HCEC 1CT (cell line): ENCODE results near the gene FGD5.
"Not testable (repeated sequence)": the region's sequence is repeated elsewhere in the genome, so short reads cannot be mapped to it uniquely, and the experiment has no call there.

Experiments
- DNase-seq: peaks from one replicate; pipeline ENCODE4 v3.0.0-alpha.2; 2017

Gene FGD5

DNA sequence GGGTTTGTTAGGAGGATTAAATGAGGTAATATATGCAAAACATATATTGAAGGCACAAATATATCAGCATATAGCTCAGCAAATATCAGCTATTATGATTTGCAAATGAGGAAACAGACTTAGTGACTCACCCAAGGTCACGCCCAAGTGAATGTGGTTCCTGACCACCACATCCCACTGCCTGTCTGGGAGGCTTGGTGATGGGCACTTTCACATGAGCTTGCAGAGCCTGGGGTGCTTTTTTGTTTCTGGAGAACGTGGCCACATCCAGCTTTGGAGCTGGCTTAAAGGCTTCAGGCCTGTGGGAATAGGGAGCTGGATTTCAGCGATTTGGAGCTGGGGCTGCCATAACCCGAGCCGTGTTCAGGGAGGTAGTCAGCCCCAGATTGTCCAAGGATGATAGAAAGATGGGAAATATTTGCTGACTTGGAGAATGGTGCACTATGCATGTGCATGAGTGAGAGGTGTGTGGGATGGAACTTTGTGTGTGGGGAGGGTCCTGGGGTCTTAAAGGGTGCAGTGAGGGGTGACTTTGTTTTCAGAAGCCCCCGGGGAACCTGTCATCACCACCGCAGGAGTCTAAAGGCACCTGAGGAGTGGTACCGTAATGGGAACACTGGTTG, 12.0 kb upstream of the FGD5 start:
- DNase-seq = peak; percentile 17

DNA sequence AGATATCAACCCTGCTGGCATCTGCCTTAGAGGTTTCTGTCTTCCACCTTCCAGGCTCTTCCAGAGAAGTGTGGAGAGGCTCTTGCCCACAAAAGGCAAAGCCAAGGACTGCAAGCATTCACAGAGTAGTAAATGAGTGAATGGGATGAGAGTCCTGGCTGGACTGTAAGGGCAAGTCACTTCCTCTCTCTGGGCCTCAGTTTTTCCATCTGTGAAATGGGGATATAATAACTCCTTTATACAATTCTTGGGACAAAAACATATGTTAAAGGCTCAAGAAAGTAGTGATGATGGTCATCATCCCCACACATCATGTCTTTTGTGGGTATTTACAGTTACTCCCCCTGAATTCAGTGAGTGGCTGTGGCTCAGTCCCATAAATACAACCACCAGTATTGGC, 10.7 kb upstream of the FGD5 start:
- no peak for DNase-seq

DNA sequence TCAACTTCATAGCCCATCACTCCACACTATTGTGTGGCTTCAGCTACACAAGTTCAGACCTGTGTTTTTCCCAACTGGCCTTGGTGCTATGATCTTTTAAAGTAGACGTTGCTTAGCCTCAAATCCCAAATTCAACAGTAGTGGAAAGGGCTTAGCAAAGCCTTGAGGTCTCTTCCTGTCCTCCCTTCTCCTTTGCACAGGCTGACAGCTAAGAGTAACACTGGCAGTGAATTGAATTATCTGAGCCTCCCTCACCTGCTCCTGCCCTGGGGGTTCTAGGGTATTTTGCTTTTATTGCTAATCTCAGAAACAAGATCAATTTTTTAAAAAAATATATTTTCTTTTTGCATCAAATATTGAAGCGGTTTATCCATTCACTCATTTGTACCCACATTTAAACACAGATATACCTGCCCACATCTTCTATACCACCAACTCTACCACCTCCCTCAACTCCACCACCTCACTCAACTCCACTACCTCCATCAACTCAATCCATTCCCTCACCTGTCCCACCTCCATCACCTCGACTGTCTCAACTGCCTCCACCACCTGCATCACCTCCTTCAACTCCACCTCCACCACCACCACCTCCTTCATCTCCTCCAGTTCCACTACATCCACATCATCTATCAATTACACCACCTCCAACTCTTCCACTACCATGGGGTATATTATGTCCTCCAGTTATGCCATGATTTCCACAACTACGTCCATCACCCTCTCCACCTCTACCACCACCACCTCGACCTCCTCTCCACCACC, 10.1 kb upstream of the FGD5 start:
- no peak for DNase-seq

DNA sequence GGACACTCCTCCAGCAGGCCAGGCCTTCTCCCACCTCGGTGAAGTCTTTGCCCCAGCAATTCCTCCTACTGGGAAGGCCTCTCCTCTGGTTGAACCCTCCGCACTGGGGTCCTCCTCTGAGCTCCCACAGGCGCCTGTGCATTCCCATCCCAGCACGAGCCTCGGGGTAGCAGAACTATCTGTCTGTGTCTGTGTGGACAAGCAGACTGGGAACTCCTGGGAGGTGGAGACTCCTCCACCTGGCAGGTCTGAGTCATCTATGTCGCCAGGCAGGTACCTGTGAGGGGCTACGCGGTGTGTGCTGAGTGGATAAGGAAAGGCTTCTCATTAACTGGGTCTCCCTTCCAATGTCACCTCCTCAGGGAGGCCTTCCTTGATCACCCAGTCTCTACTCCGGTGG, 9.2 kb upstream of the FGD5 start:
- not testable (repeated sequence) for DNase-seq

DNA sequence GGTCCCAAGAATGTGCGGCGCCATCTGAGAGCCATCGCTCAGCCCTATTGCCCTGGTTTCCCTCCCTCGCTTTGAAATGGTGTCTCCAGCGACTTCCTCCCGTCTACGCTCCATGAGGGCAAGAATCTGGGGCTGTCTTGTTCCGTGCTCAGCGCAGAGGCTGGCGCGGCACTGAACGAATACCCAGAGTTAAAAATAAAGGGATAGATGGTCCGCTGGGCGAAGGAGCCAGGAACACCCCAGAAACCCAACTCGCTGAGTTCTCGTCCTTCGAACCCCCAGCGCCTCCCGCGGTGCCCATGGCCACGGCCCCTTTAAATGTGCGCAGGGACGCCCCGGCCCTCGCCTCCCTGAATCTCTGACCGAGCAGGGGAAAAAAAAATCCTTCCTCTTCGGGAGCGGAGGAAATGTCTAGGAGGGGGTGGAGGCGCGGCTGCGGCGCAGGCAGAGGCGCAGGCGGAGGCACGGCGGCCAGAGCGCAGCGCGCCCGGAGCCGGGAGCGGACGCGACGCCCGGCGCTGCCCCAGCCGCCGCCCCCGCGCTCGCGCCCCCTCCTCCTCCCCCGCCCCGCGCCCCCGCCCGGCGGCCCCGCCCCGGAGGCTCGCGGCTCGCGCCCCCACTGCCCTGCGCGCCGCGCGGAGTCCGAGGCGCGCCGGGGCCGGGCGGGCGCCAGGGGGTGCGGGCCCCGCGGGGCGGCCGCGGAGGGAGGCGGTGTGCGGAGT, 8.5 kb upstream of the FGD5 start:
- no peak for DNase-seq

DNA sequence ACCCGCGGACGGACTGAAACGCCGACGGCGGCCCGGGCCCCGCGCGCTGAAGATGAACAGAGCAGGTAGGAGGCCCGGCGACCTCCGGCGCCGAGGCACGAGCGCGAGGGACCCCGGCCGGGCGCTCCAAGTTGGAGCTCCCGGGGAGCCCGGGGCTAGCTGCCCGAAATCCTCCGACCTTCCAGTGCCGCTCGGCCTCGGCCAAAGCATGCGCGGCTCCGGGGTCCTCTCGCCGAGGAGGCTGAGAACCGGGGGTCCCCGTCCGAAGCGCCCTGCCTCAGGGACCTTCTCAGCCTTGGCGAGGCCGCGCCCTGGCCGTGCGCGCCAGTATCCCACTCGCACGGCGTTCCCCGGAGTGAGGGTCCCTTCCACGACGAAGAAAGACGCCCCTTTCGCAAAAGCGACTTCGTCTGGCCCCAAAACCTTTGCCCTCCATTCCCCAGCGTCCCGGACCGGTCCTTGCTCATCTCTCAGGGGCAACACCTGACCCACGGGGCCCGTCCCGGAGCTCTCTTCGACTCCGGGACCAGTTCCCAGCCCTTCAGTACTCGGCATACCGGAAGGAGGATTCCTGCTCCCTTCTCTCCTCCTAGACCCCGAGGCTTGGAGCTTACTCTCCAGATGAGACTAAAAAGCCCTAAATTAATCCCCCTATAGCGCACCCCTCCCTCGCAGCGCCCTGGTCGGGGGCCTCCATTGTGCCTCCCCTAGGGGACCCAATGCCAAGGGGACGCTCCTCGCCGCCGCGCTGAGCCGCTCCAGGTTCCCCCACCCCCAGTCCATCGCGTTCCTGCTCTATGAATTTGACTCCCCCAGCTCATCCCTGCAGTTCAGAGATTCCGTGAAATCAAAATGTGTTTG, 7.7 kb upstream of the FGD5 start:
- no peak for DNase-seq

DNA sequence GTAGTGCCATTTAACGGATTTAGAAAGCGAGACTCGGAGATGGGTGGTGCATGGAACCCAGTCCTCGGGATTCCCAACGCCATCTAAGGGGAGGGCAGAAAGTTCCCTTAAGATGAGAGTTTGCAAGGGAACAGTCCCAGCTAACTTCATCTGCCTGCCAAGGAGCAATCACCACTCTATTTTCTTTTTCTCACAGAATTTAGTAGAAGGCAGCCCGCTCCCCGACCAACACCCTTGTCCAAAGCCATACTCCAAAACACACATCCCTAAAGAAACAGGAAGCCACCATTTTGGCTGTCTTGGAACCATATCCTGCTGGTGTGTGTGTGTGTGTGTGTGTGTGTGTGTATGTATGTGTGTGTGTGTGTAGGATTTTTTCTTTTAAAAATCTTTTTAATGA, 7.1 kb upstream of the FGD5 start:
- no peak for DNase-seq

DNA sequence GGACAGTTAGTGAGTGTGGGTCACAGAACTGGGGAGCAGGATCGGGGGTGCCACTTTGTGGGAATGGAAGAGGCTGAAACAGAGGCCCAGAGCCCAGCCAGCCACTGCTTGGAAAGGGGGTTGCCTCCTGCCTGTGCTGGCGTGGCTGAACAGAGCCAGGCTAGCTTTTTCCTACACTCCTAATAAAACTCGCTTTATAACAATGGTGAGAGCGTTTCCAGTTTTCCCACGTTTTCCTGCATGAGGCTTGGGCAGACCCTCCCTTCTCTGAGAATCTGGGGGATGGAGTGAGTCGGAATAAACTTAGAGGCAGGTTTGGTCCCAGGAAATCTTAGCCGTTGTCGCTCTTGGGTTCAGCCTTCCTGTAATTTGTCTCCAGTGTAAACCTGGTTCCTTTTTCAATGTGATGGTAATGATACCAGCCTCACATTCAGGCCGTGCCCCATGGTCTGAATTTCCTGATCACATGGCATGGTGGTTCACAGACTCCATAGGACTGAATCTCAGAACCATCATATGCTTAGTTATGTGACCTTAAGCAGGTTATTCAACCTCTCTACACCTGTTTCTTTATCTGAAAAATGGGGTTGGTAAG, 6.5 kb upstream of the FGD5 start:
- no peak for DNase-seq

DNA sequence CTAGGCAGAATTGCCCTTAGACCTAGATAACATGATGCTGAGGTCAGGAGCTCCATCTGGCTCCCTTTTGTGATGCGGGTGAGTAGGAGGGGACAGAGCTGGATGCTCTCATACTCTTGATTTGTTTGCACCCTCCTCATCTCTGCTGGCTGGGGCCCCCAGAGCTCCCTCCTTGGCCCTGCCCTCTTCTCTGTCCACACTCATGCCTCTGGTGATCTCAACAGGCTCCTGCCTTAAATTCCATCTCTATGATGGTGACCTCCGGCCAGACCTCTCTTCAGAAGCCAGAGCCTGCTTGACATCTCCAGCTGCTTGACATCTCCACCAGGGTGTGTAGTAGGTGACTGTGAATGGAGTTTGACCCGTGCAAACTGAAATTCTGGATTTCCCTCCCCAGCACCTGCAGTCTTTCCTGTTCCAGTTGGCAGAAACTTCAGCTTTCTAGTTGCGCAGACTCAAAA, 4.3 kb upstream of the FGD5 start:
- no peak for DNase-seq

DNA sequence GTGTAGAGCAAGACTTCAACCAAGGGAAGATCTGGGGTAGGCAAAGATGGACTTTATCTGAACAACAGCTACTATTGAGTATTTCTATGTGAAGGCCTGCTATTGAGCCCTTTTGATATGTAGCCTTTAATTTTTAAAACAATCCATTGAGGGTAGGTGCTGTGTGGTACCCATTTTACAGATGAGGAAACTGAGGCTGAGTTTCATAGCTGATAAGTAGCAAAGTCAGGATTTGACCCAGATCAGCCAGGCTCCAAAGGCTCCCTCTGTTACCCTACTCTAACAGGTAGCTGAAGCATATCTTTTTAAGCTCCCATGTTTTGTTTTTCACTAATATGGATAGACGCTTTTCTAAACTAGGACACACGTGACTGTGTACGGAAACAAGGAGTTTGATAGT, 2.4 kb upstream of the FGD5 start:
- DNase-seq = no peak

DNA sequence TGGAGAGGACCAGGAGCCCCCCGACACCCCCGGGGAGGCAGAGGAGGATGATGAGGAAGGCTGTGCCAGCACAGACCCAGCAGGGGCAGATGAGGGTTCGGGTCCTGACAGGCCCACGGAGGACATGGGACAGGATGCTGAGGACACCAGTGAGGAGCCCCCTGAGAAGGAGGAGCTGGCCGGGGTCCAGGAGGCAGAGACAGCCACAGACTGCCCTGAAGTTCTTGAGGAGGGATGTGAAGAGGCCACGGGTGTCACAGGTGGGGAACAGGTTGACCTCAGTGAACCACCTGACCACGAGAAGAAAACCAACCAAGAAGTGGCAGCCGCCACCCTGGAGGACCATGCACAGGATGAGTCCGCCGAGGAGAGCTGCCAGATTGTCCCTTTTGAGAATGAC, 909 bp downstream of the FGD5 start:
- DNase-seq = no peak

DNA sequence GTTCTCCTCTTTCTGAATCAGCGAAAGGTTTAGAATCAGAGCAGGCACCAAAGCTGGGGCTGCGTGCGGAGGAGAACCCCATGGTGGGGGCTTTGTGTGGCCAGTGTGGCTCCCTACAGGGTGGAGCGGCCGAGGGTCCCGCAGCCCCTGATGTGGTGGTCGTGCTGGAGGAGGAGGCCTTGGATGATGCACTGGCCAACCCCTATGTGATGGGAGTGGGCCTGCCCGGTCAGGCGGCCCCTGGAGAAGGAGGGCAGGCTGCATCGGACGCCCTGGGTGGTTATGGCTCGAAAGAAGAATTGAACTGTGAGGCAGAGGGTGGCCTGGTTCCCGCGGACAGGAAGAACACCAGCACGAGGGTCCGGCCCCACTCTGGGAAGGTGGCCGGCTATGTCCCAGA, 1.4 kb downstream of the FGD5 start:
- no peak for DNase-seq

DNA sequence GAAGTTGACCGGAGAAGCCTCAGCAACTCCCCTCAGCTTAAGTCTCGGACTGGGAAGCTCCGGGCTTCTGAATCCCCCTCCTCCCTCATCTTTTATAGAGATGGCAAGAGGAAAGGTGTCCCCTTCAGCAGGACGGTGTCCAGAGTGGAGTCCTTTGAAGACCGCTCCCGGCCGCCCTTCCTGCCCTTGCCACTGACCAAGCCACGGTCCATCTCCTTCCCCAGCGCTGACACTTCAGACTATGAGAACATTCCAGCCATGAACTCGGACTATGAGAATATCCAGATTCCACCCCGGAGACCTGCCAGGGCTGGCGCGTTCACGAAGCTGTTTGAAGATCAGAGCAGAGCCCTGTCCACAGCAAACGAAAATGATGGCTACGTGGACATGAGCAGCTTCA, 2.4 kb downstream of the FGD5 start:
- DNase-seq = no peak

DNA sequence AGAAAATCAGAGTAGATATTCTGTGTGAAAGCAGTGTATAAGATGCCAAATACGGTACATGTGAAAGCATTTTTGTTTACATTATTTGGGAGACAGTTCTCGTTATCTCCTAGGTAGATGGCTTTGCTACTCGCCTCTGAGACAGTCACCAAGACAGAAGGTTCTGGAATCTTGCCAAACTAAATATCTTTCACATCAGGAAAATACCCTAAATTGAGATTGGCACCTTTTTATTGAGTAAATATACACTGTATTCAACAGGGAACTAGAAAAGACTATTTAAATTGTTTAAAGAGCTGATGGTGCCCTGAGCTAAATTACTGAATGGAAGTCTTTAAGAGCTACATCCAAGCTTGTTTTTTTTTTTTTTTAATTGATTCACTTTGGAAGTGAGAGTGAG, 3.4 kb downstream of the FGD5 start:
- DNase-seq = no peak

DNA sequence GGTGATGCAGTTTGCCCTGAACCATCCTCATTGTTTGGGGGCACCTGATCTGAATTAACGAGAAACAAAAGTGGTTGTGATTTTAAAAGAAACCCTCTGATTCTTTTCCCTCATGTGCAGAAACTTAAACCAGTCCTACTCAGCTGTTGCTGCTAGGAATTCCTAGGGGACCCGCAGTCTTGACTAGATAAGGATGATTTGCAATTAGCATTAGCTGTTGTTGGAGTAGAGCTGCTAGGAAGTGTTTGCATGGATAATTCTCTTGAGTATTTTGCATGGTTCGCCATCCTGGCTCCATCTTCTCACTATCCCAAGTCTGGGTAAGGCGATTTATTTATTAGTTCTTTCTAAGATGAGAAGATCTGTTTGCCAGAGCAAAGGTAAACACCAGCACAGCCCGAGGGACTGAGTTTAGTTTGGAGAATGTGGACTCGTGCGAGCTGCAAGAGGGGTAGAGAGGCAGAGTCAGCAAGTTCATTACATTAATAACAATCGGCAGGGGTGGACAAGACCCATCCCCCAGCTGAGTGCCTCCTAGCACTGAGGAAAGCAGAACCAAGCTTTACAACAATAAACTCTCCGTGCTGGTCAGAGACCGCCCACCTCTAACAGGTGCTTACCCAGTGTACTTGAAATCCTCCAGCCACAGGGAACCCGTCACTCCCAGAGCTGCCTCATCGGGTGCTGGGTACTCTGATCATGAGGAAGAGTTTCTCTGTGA, 4.1 kb downstream of the FGD5 start:
- no peak for DNase-seq

DNA sequence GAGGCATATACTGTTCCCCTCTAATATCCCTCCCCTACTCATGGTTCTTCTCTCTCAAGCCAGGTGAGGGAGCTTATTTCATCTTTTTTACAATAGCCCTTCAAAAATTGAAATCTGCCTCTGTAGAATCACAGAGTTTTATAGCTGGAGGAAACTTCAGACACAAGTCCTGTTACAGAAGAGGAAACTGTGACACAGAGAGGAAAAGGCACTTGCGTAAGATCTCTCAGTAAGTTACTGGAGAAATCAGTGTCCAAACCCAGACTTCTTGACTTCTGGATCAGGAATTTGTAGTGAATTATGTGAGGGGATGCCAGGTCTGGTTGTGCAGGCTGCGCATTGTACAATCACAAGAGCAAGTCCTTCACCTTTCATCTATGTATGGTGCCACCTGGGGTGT, 4.6 kb downstream of the FGD5 start:
- DNase-seq = no peak

DNA sequence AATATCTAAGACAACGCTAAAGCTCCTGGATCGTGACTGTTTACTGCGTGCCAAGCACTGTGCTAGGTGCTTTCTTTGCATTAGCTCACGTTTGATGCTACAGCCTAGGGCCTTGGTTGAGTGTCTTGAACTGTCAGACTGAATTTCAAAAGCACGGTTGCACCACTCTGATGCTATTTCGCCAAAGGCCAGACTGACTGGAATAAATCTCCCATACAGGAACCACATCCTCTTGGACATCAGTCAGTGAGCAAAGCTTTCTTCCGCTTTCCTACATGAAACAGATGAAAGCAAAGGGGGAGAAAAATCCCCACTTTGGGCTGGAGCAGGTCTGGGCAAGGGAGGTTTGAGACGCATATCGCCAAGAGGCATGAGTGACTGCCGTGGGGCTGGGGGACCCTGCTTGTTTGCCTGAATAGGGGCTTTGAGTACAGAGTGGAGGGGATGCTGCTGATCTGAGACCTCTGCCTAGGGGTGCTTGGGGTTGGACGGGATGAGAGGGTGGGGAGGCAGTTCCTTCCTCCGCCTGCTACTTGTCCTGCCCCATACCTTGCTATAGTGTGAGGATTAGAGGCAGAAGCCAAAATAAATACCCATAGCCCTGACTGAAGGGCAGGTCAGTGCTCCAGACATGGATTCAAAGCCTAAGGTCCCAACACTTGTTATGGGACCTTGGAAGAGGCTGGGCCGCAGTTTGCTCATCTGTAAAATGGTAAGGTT, 5.3 kb downstream of the FGD5 start:
- no peak for DNase-seq

DNA sequence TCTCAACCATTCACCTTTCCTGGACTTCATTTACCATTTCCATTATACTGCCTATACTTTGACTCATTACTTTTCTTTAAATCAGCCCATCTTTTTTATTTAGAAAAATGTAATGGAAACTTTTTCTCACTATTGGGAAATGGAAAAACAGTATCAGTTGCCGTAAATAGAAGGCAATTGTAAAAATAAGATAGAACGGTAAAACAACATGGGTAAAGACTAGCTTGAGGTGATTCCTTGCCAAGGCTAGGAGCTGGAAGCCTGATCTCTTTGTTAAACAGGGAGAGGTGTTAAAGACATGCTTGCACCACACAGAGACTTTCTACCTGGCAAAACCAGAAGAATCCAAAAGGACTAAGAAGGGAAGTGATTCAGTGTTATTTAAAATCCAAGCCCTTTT, 5.9 kb downstream of the FGD5 start:
- no peak for DNase-seq

DNA sequence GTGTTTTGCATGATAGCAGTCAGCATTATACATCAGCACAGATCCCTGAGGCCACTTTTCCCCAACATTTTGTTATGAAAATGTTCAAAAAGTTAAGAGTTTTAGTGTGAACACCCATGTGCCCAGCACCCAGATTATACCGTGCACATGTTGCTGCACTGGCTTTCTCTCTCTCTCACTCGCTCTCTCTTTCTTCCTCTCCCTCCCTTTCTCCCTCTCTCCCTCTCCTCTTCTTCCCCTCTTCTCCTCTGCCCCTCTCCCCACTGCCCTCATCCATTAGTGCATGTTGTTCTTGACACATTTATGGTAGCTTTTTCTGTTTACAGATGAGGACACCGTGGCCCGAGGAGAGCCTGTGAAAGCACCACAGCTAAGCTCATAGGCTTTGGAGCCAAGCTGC, 7.3 kb downstream of the FGD5 start:
- no peak for DNase-seq

DNA sequence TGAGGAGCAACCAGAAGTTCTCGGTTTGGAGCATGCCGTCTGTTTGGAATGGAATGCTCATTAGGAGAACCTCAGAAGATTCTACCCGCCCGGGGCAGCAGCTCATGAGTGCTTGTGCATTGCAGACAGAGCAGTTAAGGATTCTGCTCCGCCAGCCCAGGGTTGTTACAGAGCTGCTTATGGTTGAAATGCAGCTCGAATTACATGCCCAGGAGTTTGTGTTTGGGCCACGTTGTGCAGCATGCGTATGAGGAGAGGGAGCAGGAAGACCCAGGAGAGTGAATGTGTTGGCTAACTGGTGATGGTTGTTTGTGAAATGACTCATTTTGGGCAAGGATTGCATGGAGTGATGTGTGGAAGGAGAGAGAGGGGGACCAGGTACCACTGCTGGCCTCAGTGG, 9.0 kb downstream of the FGD5 start:
- DNase-seq = no peak

DNA sequence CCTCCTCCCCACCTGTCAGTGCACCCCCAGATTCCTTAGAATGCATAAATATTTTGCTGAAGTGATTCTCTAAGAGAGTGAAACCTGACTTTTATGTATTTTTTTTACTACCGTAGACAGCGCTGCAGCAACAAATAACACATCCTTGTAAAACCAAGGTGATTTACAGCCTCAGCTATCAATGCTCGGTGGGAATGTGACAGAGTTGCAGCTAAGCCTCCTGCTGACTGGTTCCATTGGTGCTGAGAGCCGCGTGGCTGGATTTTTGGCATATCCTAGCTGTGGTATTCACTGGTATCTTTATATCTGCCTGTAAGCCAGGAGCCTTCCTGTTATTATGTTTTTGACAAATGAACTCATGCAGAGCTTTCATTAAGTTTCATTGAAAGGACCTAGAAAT, 11.0 kb downstream of the FGD5 start:
- DNase-seq = no peak
